Omental fat pad (tissue), 4 donors: Measurements from ENCODE around the gene CCDC124. TPM values are rescaled to one million over a fixed set of nuclear protein-coding genes. Genes with fewer than 3 reads are reported as not detected.
"Not testable (repeated sequence)": the region's sequence is repeated elsewhere in the genome, so short reads cannot be mapped to it uniquely, and the experiment has no call there.

ENCODE experiments used
- ATAC-seq: fragments of 150-250 bp; one replicate; pipeline ENCODE4 v1.9.1; 2016; ENCODE audit warnings: mild to moderate bottlenecking, moderate library complexity; ENCODE audit not compliant: low FRiP score
- DNase-seq: peaks from one replicate; pipeline ENCODE4 v3.0.0-alpha.2; 2019; ENCODE audit warnings: low spot score
- total RNA-seq, 4 donors: library from RNA; depleted of rRNA; stranded (reverse); fragments of >200 nt; gene quantifications; one replicate each; pipeline ENCODE4 v1.1.0, GENCODE V29; 2016
- TF ChIP-seq, protein P1 (sequence below), 3 donors: fragments of 450-650 bp; IDR thresholded peaks; one replicate each; pipeline ENCODE4 v1.5.1; 2016 to 2017; ENCODE audit warnings: antibody characterized with exemption in 3 of 3, mild to moderate bottlenecking in 3 of 3, moderate library complexity in 2 of 3

CCDC124 gene
- total RNA-seq, 4 donors from 2014 or later: 34.7 to 73.4 (median 49.5) TPM

DNA sequence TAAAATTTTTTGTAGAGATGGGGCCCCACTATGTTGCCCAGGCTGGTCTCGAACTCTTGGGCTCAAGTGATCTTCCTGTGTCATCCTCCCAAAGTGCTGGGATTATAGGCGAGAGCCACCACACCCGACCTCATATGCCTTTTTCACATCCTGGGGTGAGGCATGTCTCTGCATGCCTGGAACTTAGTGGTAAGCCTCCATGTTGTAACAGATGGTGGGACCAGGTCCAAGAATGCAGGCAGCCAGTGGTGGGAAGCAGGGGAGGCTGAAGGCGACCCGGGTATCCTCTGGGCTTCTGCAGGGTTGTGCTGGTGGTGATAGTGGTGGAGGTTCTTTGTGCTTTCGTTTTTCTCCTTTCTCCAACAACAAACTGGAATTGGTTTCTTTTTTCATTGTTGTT, 30.1 kb upstream of the CCDC124 start:
- DNase-seq (no peak), ATAC-seq (no peak)
- TF ChIP-seq, protein P1, sequence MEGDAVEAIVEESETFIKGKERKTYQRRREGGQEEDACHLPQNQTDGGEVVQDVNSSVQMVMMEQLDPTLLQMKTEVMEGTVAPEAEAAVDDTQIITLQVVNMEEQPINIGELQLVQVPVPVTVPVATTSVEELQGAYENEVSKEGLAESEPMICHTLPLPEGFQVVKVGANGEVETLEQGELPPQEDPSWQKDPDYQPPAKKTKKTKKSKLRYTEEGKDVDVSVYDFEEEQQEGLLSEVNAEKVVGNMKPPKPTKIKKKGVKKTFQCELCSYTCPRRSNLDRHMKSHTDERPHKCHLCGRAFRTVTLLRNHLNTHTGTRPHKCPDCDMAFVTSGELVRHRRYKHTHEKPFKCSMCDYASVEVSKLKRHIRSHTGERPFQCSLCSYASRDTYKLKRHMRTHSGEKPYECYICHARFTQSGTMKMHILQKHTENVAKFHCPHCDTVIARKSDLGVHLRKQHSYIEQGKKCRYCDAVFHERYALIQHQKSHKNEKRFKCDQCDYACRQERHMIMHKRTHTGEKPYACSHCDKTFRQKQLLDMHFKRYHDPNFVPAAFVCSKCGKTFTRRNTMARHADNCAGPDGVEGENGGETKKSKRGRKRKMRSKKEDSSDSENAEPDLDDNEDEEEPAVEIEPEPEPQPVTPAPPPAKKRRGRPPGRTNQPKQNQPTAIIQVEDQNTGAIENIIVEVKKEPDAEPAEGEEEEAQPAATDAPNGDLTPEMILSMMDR (IDR thresholded peaks at IDR 0.05): no peak

DNA sequence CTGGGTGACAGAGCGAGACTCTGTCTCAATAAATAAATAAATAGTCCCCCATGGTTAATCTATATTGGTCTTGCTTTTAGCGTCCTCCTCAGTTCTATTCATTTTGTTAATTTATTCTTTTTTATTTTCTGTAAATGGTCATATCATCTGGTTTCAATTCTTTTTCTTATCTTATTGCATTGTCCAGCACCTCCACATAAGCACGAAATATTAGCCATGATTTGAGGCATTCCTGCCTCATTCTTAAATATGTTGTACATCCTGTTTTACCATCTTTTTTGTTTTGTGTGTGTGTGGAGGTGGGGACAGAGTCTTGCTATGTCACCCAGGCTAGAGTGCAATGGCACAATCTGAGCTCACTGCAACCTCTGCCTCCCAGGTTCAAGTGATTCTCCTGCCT, 24.6 kb upstream of the CCDC124 start:
- TF ChIP-seq, protein P1 (IDR thresholded peaks at IDR 0.05): no peak
- ATAC-seq: no peak

DNA sequence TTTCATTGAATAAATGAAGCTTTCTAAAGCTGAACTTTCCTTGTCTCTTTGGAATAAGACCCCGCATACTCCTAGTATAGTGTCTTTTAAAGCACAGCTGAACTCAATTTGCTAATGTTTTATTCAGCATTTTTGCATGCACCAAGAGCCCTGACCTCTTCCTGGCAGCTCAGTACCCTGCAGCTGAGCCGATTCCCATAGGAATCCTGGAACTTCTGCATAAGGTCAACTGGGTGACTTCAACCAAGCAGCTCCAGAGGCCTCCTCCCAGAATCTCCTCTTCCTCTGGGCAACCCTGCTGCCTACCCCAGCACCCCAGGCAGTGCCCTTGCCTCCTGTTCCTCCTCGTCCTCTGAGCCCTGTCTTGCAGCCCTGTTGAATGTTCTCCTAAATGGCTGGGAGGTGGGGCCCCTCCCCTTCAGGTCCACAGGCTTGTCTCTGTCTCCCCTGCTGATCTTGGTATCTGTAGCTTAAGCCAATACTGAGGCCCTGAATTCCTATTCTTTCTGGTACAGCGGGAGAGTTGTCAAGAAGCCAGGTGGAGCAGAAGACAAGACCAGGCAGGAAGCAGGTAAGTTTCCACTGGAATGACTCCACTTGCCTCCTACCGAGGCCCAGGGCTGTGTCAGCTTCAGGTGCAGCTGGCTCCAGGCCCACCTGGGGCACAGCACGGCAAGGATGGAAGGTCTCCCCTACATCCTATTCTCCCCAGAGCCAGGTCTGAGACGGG, 23.6 kb upstream of the CCDC124 start:
- ATAC-seq (no peak), DNase-seq (no peak)
- TF ChIP-seq, protein P1 (IDR thresholded peaks at IDR 0.05): no peak

More for the DNA sequence above, 24.6 kb upstream of the CCDC124 start:
- DNase-seq: no peak

DNA sequence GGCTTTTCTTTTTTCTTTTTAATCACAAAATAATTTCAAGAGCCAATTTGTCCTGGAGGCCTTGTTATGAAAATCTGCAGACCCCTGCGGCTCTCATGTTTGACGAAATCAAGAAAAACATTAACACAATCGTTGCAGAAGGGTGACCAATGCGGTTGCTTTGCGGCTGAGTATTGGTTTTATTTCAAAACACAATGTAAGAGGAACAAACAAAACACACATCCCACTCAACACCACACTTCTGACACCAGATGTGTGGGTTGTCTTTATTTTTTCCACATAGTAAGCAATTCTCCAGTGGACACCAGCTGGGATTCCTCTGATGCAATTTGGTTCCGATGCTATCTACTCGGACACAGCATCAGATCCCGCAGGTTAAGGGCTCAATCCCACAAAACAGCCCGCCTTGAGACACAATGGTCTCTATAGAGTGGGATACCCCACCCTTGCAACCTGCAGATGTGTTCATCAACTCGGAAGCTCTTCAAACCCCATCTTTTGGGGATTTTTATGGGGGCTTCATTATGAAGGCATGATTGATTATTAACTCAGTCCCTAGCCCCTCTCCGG, 21.9 kb upstream of the CCDC124 start:
- ATAC-seq: no peak
- TF ChIP-seq, protein P1 (IDR thresholded peaks at IDR 0.05): no peak

DNA sequence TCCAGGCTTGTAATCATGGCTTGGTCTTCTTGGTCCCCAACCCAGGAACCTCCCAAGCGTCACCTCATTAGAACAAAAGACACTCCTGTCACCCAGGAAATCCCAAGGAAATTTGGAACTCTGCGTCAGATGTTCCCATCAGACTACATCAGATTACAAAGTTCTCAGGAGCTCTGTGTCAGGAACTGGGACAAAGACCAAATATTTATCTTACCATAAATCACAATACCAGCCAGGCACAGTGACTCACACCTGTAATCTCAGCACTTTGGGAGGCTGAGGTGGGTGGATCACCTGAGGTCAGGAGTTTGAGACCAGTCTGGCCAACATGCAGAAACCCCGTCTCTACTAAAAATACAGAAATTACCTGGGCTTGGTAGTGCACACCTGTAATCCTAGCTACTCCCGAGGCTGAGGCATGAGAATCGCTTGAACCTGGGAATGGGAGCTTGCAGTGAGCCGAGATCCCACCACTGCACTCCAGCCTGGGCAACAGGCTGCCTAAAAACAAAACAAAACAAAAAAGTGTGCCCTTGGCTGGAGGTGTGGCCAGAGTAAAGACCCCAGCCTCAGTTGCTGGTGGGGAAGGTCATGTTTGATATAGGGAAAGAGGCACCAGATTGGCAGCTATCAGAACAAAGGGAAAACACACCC, 16.7 kb upstream of the CCDC124 start:
- ATAC-seq (no peak), DNase-seq (no peak)
- TF ChIP-seq, protein P1 (IDR thresholded peaks at IDR 0.05): no peak

More for the DNA sequence above, 21.9 kb upstream of the CCDC124 start:
- DNase-seq: no peak

DNA sequence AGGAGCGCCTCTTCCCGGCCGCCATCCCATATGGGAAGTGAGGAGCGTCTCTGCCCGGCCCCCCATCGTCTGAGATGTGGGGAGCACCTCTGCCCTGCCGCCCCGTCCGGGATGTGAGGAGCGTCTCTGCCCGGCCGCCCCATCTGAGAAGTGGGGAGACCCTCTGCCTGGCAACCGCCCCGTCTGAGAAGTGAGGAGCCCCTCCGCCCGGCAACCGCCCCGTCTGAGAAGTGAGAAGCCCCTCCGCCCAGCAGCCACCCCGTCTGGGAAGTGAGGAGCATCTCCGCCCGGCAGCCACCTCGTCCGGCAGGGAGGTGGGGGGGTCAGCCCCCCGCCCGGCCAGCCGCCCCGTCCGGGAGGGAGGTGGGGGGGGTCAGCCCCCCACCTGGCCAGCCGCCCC, 14.7 kb upstream of the CCDC124 start:
- not testable (repeated sequence) for DNase-seq, ATAC-seq

DNA sequence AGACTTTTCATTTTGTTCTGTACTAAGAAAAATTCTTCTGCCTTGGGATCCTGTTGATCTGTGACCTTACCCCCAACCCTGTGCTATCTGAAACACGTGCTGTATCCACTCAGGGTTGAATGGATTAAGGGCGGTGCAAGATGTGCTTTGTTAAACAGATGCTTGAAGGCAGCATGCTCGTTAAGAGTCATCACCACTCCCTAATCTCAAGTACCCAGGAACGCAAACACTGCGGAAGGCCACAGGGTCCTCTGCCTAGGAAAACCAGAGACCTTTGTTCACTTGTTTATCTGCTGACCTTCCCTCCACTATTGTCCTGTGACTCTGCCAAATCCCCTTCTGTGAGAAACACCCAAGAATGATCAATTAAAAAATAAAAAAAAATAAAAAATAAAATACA, 13.7 kb upstream of the CCDC124 start:
- not testable (repeated sequence) for DNase-seq, ATAC-seq

DNA sequence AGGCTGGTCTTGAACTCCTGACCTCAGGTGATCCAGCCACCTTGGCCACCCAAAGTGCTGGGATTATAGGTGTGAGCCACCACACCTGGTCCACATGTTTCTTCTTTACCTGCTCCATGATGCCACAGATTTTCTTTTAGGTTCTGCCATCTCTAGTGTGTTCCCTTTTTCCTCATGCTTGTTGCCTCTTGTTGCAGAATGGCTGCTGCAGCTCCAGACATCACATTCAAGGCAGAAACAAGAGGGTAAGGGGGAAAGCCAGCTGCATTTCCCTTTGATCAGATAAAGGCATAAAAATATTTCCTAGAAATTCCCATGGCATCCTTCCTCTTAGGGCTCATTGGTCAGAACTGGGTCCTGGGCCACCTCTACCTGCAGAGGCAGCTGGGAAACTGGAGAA, 12.3 kb upstream of the CCDC124 start:
- no peak for ATAC-seq
- no peak for DNase-seq
- TF ChIP-seq, protein P1 (IDR thresholded peaks at IDR 0.05): no peak
